Body of pancreas (tissue), 4 donors: ENCODE measurements around the gene NKIRAS2.

ENCODE experiments used
- POLR2A ChIP-seq, 3 donors: fragments of 450-650 bp; IDR thresholded peaks; one replicate each; pipeline ENCODE4 v1.6.1; 2016; ENCODE audit warnings: antibody characterized with exemption in 3 of 3, mild to moderate bottlenecking in 2 of 3
- TF ChIP-seq, protein P1 (sequence below), 7 experiments: fragments of 450-650 bp in 4 of 7; fragments of 200-600 bp in 3 of 7; sonication (generic) in 3 of 7; IDR thresholded peaks; one replicate each; pipeline ENCODE4 v1.5.1; 2016 to 2019; ENCODE audit warnings: antibody characterized with exemption in 7 of 7

DNA sequence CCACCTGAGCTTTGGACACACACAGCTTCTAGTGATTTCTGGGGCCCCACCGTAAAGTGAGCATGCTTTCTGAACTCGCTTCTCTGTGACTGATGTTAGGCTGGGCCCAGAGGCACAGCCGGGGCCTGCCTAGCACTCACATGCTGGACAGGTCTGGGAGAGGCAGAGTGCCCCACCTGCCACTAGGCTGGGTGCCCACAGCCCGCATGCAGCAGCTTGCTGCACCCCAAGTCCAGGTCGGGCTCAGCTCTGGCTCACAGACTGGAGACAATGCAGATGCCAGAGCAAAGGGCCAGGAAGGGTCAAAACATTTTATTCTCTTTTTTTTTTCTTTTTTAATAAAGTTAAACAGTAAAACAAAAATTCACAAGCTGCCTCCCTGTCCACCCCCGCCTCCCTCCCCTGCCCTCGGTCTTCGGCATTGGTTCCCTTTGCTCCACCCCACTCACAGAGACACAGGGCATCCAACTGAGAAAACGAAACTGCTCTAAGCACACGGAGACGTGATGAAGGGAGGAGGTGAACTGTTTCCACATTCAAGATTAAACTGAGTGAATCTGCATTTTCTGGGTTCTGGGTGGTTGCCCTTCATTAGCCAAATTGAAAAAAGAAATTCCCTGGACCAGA, 43.6 kb upstream of the NKIRAS2 start:
- TF ChIP-seq, protein P1, sequence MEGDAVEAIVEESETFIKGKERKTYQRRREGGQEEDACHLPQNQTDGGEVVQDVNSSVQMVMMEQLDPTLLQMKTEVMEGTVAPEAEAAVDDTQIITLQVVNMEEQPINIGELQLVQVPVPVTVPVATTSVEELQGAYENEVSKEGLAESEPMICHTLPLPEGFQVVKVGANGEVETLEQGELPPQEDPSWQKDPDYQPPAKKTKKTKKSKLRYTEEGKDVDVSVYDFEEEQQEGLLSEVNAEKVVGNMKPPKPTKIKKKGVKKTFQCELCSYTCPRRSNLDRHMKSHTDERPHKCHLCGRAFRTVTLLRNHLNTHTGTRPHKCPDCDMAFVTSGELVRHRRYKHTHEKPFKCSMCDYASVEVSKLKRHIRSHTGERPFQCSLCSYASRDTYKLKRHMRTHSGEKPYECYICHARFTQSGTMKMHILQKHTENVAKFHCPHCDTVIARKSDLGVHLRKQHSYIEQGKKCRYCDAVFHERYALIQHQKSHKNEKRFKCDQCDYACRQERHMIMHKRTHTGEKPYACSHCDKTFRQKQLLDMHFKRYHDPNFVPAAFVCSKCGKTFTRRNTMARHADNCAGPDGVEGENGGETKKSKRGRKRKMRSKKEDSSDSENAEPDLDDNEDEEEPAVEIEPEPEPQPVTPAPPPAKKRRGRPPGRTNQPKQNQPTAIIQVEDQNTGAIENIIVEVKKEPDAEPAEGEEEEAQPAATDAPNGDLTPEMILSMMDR (IDR thresholded peaks at IDR 0.05), result no peak
- TF ChIP-seq POLR2A (IDR thresholded peaks at IDR 0.05), result no peak
